GM12878 (cell line): ENCODE results near the gene RUFY2.

Source experiments
- BACH1 ChIP-seq: fragments of 450-650 bp; IDR thresholded peaks from 2 replicates; pipeline ENCODE4 v1.6.1; 2017; ENCODE audit warnings: mild to moderate bottlenecking, borderline replicate concordance
- EGR1 ChIP-seq, 2 experiments: IDR thresholded peaks; 1 replicate in 1 of 2; 2 replicates in 1 of 2; pipeline ENCODE4 v1.6.1; 2011 to 2012; ENCODE audit warnings: low read depth in 2 of 2, low read length in 2 of 2, borderline replicate concordance in 1 of 2, mild to moderate bottlenecking in 1 of 2, moderate library complexity in 1 of 2
- JUND ChIP-seq: IDR thresholded peaks from 2 replicates; pipeline ENCODE4 v1.6.1; 2012; ENCODE audit warnings: low read depth, mild to moderate bottlenecking, low read length, improper control_type of control experiment, moderate library complexity
- MTA2 ChIP-seq: fragments of 450-650 bp; IDR thresholded peaks from 2 replicates; pipeline ENCODE4 v1.6.1; 2016; ENCODE audit warnings: low read depth, mild to moderate bottlenecking, moderate library complexity
- NFYB ChIP-seq: IDR thresholded peaks from 2 replicates; pipeline ENCODE4 v1.6.1; 2011; ENCODE audit warnings: low read depth, mild to moderate bottlenecking, low read length, improper control_type of control experiment, moderate library complexity; ENCODE audit not compliant: insufficient read depth
- NRF1 ChIP-seq: conservative IDR thresholded peaks from 2 replicates; pipeline ENCODE4 v1.6.1; 2011; ENCODE audit warnings: mild to moderate bottlenecking, low read depth, low read length, improper control_type of control experiment
- POLR2AphosphoS5 ChIP-seq: IDR thresholded peaks from 2 replicates; pipeline ENCODE4 v1.6.1; 2011; ENCODE audit warnings: mild to moderate bottlenecking, low read length, inconsistent platforms
- STAT1 ChIP-seq: fragments of 450-650 bp; conservative IDR thresholded peaks from 2 replicates; pipeline ENCODE4 v1.6.1; 2014; ENCODE audit warnings: antibody characterized with exemption, mild to moderate bottlenecking
- TAF1 ChIP-seq: IDR thresholded peaks from 2 replicates; pipeline ENCODE4 v1.6.1; 2011; ENCODE audit warnings: mild to moderate bottlenecking, low read depth, low read length, borderline replicate concordance
- YY1 ChIP-seq: IDR thresholded peaks from 2 replicates; pipeline ENCODE4 v1.6.1; 2011; ENCODE audit warnings: low read depth, mild to moderate bottlenecking, low read length
- ZNF274 ChIP-seq: IDR thresholded peaks from one replicate; pipeline ENCODE4 v1.8.0; 2011; ENCODE audit not compliant: insufficient read length, insufficient read depth
- TF ChIP-seq, protein P1 (sequence below): IDR thresholded peaks from 2 replicates; pipeline ENCODE4 v1.6.1; 2012; ENCODE audit warnings: mild to moderate bottlenecking, low read depth, low read length
- TF ChIP-seq, protein P2 (sequence below): fragments of 450-650 bp; IDR thresholded peaks from 2 replicates; pipeline ENCODE4 v1.6.1; 2017; ENCODE audit warnings: antibody characterized with exemption, mild to moderate bottlenecking, moderate library complexity

DNA sequence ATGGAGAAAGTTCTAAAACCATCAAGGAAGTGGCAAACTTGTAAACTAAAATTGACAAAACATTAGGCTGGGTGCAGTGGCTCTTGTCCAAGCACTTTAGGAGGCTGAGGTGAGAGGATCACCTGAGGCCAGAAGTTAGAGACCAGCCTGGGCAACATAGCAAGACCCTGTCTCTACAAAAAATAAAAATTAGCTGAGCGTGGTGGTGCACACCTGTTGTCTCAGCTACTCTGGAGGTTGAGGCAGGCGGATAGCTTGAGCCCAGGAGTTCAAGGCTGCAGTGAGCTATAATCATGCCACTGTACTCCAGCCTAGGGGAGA is 104.6 kb downstream of the RUFY2 start:
- TF ChIP-seq ZNF274 = no peak
- TF ChIP-seq, protein P1, sequence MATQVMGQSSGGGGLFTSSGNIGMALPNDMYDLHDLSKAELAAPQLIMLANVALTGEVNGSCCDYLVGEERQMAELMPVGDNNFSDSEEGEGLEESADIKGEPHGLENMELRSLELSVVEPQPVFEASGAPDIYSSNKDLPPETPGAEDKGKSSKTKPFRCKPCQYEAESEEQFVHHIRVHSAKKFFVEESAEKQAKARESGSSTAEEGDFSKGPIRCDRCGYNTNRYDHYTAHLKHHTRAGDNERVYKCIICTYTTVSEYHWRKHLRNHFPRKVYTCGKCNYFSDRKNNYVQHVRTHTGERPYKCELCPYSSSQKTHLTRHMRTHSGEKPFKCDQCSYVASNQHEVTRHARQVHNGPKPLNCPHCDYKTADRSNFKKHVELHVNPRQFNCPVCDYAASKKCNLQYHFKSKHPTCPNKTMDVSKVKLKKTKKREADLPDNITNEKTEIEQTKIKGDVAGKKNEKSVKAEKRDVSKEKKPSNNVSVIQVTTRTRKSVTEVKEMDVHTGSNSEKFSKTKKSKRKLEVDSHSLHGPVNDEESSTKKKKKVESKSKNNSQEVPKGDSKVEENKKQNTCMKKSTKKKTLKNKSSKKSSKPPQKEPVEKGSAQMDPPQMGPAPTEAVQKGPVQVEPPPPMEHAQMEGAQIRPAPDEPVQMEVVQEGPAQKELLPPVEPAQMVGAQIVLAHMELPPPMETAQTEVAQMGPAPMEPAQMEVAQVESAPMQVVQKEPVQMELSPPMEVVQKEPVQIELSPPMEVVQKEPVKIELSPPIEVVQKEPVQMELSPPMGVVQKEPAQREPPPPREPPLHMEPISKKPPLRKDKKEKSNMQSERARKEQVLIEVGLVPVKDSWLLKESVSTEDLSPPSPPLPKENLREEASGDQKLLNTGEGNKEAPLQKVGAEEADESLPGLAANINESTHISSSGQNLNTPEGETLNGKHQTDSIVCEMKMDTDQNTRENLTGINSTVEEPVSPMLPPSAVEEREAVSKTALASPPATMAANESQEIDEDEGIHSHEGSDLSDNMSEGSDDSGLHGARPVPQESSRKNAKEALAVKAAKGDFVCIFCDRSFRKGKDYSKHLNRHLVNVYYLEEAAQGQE = no peak
- TF ChIP-seq TAF1 = no peak
- no peak for TF ChIP-seq POLR2AphosphoS5
- TF ChIP-seq EGR1 (IDR thresholded peaks at IDR 0.05; ENCODE audit: borderline replicate concordance in 1 of 2, low read depth in 2 of 2, low read length in 2 of 2) = no peak
- no peak for TF ChIP-seq JUND
- no peak for TF ChIP-seq NFYB
- TF ChIP-seq BACH1 = no peak
- TF ChIP-seq STAT1 = no peak
- TF ChIP-seq, protein P2, sequence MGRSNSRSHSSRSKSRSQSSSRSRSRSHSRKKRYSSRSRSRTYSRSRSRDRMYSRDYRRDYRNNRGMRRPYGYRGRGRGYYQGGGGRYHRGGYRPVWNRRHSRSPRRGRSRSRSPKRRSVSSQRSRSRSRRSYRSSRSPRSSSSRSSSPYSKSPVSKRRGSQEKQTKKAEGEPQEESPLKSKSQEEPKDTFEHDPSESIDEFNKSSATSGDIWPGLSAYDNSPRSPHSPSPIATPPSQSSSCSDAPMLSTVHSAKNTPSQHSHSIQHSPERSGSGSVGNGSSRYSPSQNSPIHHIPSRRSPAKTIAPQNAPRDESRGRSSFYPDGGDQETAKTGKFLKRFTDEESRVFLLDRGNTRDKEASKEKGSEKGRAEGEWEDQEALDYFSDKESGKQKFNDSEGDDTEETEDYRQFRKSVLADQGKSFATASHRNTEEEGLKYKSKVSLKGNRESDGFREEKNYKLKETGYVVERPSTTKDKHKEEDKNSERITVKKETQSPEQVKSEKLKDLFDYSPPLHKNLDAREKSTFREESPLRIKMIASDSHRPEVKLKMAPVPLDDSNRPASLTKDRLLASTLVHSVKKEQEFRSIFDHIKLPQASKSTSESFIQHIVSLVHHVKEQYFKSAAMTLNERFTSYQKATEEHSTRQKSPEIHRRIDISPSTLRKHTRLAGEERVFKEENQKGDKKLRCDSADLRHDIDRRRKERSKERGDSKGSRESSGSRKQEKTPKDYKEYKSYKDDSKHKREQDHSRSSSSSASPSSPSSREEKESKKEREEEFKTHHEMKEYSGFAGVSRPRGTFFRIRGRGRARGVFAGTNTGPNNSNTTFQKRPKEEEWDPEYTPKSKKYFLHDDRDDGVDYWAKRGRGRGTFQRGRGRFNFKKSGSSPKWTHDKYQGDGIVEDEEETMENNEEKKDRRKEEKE = no peak
- TF ChIP-seq MTA2 = no peak
- no peak for TF ChIP-seq NRF1
- no peak for TF ChIP-seq YY1
